Fibroblast of peridontal ligament (primary cell): ENCODE data around the gene CNTLN.
"Not testable (repeated sequence)": the region's sequence is repeated elsewhere in the genome, so short reads cannot be mapped to it uniquely, and the experiment has no call there.

Source experiments
- DNase-seq: peaks from one replicate; pipeline ENCODE4 v3.0.0-alpha.2; 2010; ENCODE audit errors: extremely low read depth

CNTLN gene

GRCh38 chr9:17134396-17135294, at the start of gene CNTLN:
TSS of gene CNTLN (plus strand) at chr9:17135040. CDS start at chr9:17135066, 26 bp downstream.
- peak; percentile 92 for DNase-seq

- peak; percentile 27 for DNase-seq
These were observed 46.3 kb upstream of the CNTLN start for GRCh38 chr9:17088566-17088965.

GRCh38 chr9:17090041-17090440, 44.8 kb upstream of the CNTLN start:
- DNase-seq, result no peak

- DNase-seq, result peak; percentile 77
These were observed 18.4 kb upstream of the CNTLN start for GRCh38 chr9:17116400-17116837.

GRCh38 chr9:17117372-17117771, 17.5 kb upstream of the CNTLN start:
- no peak for DNase-seq

- DNase-seq, result no peak
These were observed 14.6 kb upstream of the CNTLN start for GRCh38 chr9:17120203-17120602.

- no peak for DNase-seq
These were observed 13.6 kb upstream of the CNTLN start for GRCh38 chr9:17121264-17121663.

GRCh38 chr9:17130291-17130690, 4.5 kb upstream of the CNTLN start:
- DNase-seq, result no peak

- DNase-seq, result no peak
These were observed 4.1 kb upstream of the CNTLN start for GRCh38 chr9:17130725-17131124.

GRCh38 chr9:17131494-17131893, 3.3 kb upstream of the CNTLN start:
- no peak for DNase-seq

- DNase-seq, result peak; percentile 47
These were observed 688 bp downstream of the CNTLN start for GRCh38 chr9:17135295-17136160.

- DNase-seq, result peak; percentile 67
These were observed 2.7 kb downstream of the CNTLN start for GRCh38 chr9:17137566-17137965.

- no peak for DNase-seq
These were observed 3.7 kb downstream of the CNTLN start for GRCh38 chr9:17138503-17138902.

GRCh38 chr9:17140418-17140817, 5.6 kb downstream of the CNTLN start:
- no peak for DNase-seq

GRCh38 chr9:17148324-17148723, 13.5 kb downstream of the CNTLN start:
- DNase-seq, result no peak

- no peak for DNase-seq
These were observed 24.6 kb downstream of the CNTLN start for GRCh38 chr9:17159469-17159868.

- no peak for DNase-seq
These were observed 25.5 kb downstream of the CNTLN start for GRCh38 chr9:17160327-17160726.

GRCh38 chr9:17165764-17166163, 30.9 kb downstream of the CNTLN start:
- DNase-seq, result no peak

GRCh38 chr9:17166346-17166745, 31.5 kb downstream of the CNTLN start:
- DNase-seq, result no peak

GRCh38 chr9:17171309-17172094, 36.7 kb downstream of the CNTLN start:
- DNase-seq, result no peak

- not testable (repeated sequence) for DNase-seq
These were observed 42.7 kb downstream of the CNTLN start for GRCh38 chr9:17177496-17177895.
